ENCODE data around the gene IKZF2.

The IKZF2 gene

DNA sequence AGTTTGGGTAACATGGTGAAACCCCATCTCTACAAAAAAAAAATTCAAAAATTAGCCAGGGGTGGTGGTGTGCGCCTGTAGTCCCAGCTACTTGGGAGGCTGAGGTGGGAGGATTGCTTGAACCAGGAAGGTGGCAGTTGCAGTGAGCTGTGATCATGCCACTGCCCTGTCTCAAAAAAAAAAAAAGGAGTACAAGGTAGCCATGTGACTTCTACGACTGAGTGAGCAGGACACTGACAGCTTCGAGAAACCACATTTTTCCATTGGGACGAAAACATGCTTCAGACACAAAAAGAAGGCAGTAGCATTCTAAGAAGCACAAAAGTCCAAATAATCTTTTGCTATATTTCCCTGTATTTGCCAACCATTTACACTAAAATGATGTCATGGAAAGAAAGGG, 19.7 kb upstream of the IKZF2 start:
- DNase-seq (ENCODE audit: insufficient read length) (no peak), FAIRE-seq (peak; percentile 14)
- TF ChIP-seq POLR2AphosphoS5 (IDR thresholded peaks at IDR 0.05; ENCODE audit: low read depth, low read length), result no peak
- TF ChIP-seq TAF1 (IDR thresholded peaks at IDR 0.05; ENCODE audit: borderline replicate concordance, low read depth, low read length), result no peak
- no peak for TF ChIP-seq POLR2A (IDR thresholded peaks at IDR 0.05; ENCODE audit: low read depth, low read length)

GRCh38 chr2:213167271-213167930, 16.0 kb upstream of the IKZF2 start:
- FAIRE-seq (peak; percentile 24), DNase-seq (ENCODE audit: insufficient read length) (no peak)
- TF ChIP-seq POLR2A (IDR thresholded peaks at IDR 0.05; ENCODE audit: low read depth, low read length) (no peak), TAF1 (IDR thresholded peaks at IDR 0.05; ENCODE audit: borderline replicate concordance, low read depth, low read length) (no peak), POLR2AphosphoS5 (IDR thresholded peaks at IDR 0.05; ENCODE audit: low read depth, low read length) (no peak)

GRCh38 chr2:213166109-213166508, 14.7 kb upstream of the IKZF2 start:
- no peak for TF ChIP-seq TAF1 (IDR thresholded peaks at IDR 0.05; ENCODE audit: borderline replicate concordance, low read depth, low read length)
- DNase-seq (ENCODE audit: insufficient read length), result no peak
- FAIRE-seq, result peak; percentile 73

- TF ChIP-seq POLR2AphosphoS5 (IDR thresholded peaks at IDR 0.05; ENCODE audit: low read depth, low read length), result no peak
- TF ChIP-seq POLR2A (IDR thresholded peaks at IDR 0.05; ENCODE audit: low read depth, low read length), result no peak
- no peak for TF ChIP-seq TAF1 (IDR thresholded peaks at IDR 0.05; ENCODE audit: borderline replicate concordance, low read depth, low read length)
- DNase-seq (ENCODE audit: insufficient read length) (no peak), FAIRE-seq (no peak)
These were observed 12.9 kb upstream of the IKZF2 start for GRCh38 chr2:213164263-213164662.

GRCh38 chr2:213162516-213163118, 11.2 kb upstream of the IKZF2 start:
- DNase-seq (ENCODE audit: insufficient read length) (no peak), FAIRE-seq (no peak)
- TF ChIP-seq POLR2AphosphoS5 (IDR thresholded peaks at IDR 0.05; ENCODE audit: low read depth, low read length), result no peak
- TF ChIP-seq POLR2A (IDR thresholded peaks at IDR 0.05; ENCODE audit: low read depth, low read length), result no peak
- TF ChIP-seq TAF1 (IDR thresholded peaks at IDR 0.05; ENCODE audit: borderline replicate concordance, low read depth, low read length), result no peak

DNA sequence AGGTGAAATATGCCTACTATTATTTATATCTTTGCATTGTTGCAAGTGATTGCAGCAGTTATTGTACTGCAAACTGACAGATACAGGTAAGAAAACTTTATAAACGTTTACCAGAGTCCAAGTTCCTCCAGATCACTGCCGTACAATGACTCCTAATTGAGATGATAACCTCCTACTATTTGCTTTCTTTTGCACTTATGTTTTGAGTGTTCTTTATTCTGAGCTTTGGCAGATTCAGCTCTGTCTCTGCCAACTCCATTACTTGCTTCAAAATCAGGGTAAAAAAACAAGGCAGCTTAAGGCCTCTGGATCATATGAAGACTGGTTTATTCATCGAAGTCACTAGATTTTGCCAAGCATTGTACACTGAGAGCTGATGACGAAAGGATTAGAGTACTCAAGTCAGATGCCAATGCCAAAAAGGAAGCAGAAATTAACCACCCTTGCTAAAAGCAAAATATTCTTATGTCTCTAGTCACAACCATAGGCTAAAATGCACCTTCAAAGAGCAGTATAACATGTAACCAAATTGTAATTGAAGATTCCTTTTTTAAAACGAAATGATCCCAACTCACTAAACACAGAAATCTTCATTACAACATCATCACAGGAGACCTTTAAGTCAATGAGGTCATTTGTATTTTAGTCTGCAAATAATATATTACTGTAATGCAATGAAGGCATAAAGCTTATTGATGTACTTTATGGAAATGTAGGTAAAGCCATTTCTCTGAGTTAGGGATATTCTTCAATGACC, 10.5 kb upstream of the IKZF2 start:
- DNase-seq (ENCODE audit: insufficient read length) (no peak), FAIRE-seq (no peak)
- TF ChIP-seq TAF1 (IDR thresholded peaks at IDR 0.05; ENCODE audit: borderline replicate concordance, low read depth, low read length) (no peak), POLR2AphosphoS5 (IDR thresholded peaks at IDR 0.05; ENCODE audit: low read depth, low read length) (no peak), POLR2A (IDR thresholded peaks at IDR 0.05; ENCODE audit: low read depth, low read length) (no peak)

DNA sequence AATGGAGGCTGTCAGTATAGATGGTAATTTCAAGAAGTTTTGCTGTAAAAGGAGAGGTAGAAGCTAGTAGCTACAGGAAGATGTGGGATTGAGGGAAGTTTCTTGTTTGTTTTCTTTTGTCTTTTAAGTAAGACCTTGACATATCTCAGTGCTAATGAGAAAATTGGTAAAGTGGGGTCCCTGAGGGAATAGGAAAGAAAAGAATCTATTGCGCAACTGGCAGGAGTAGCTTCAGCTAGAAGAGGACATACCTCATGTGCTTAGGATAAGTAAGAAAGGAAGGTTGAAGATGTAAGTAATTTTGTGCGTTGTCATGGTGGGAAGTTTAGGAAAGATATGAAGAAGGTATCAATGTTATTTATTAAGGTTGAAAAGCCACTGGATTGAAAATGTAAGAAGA, 8.4 kb upstream of the IKZF2 start:
- DNase-seq (ENCODE audit: insufficient read length) (no peak), FAIRE-seq (no peak)
- TF ChIP-seq POLR2A (IDR thresholded peaks at IDR 0.05; ENCODE audit: low read depth, low read length) (no peak), POLR2AphosphoS5 (IDR thresholded peaks at IDR 0.05; ENCODE audit: low read depth, low read length) (no peak), TAF1 (IDR thresholded peaks at IDR 0.05; ENCODE audit: borderline replicate concordance, low read depth, low read length) (no peak)

- TF ChIP-seq POLR2AphosphoS5 (IDR thresholded peaks at IDR 0.05; ENCODE audit: low read depth, low read length) (no peak), POLR2A (IDR thresholded peaks at IDR 0.05; ENCODE audit: low read depth, low read length) (no peak), TAF1 (IDR thresholded peaks at IDR 0.05; ENCODE audit: borderline replicate concordance, low read depth, low read length) (no peak)
- peak; percentile 92 for FAIRE-seq
- DNase-seq (ENCODE audit: insufficient read length), result no peak
These were observed 5.8 kb upstream of the IKZF2 start for GRCh38 chr2:213157242-213157641.

DNA sequence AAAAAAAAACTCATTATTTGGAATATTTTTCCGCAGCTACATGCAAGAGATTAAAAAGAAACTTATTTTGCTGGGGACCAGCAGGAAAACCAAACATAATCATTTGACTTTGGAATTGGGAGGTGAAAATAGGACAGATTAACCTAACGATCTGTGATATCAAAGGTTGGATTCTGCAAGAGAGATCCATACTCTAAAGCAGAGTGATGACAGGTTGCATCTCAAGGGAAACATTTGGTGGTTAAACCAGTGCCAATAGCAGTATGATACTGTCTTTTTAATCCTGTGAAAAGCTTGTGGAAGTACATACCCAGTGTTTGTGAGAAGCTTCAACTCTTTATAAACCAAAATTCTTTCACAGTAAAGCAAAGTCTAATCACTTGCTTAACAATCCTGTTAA, 5.3 kb upstream of the IKZF2 start:
- FAIRE-seq (peak; percentile 63), DNase-seq (ENCODE audit: insufficient read length) (no peak)
- TF ChIP-seq POLR2A (IDR thresholded peaks at IDR 0.05; ENCODE audit: low read depth, low read length), result no peak
- TF ChIP-seq POLR2AphosphoS5 (IDR thresholded peaks at IDR 0.05; ENCODE audit: low read depth, low read length), result no peak
- TF ChIP-seq TAF1 (IDR thresholded peaks at IDR 0.05; ENCODE audit: borderline replicate concordance, low read depth, low read length), result no peak

- DNase-seq (ENCODE audit: insufficient read length) (no peak), FAIRE-seq (no peak)
- TF ChIP-seq POLR2AphosphoS5 (IDR thresholded peaks at IDR 0.05; ENCODE audit: low read depth, low read length) (no peak), POLR2A (IDR thresholded peaks at IDR 0.05; ENCODE audit: low read depth, low read length) (no peak), TAF1 (IDR thresholded peaks at IDR 0.05; ENCODE audit: borderline replicate concordance, low read depth, low read length) (no peak)
These were observed 1.5 kb upstream of the IKZF2 start for GRCh38 chr2:213152888-213153287.

GRCh38 chr2:213152065-213152794, 818 bp upstream of the IKZF2 start:
- no peak for DNase-seq (ENCODE audit: insufficient read length)
- FAIRE-seq, result no peak

More at GRCh38 chr2:213152065-213152794, 818 bp upstream of the IKZF2 start:
- TF ChIP-seq TAF1 (IDR thresholded peaks at IDR 0.05; ENCODE audit: borderline replicate concordance, low read depth, low read length), result no peak
- TF ChIP-seq POLR2A (IDR thresholded peaks at IDR 0.05; ENCODE audit: low read depth, low read length), result peak; percentile 15; the same call in 1 of the 2 replicates
